Middle frontal gyrus (tissue), 1 donor: ENCODE data around the gene TEX54.
"Not testable (repeated sequence)": the region's sequence is repeated elsewhere in the genome, so short reads cannot be mapped to it uniquely, and the experiment has no call there.

Experiments used
- DNase-seq: peaks from one replicate; pipeline ENCODE4 v3.0.0-alpha.2; 2015; ENCODE audit warnings: low spot score; ENCODE audit errors: extremely low spot score

Gene TEX54

GRCh38 chr11:62855571-62856332 lies 23.1 kb upstream of the TEX54 start:
- peak; percentile 90 for DNase-seq

GRCh38 chr11:62854825-62855570 lies 22.4 kb upstream of the TEX54 start:
- DNase-seq, result no peak

GRCh38 chr11:62854013-62854824 lies 21.6 kb upstream of the TEX54 start:
- no peak for DNase-seq

- DNase-seq, result no peak
Observed at GRCh38 chr11:62853279-62853965, 20.8 kb upstream of the TEX54 start.

GRCh38 chr11:62852523-62853188 lies 20.0 kb upstream of the TEX54 start:
- DNase-seq, result no peak

GRCh38 chr11:62851807-62852522 lies 19.3 kb upstream of the TEX54 start:
- DNase-seq, result no peak

GRCh38 chr11:62850911-62851806 lies 18.5 kb upstream of the TEX54 start:
- DNase-seq, result no peak

- DNase-seq, result no peak
Observed at GRCh38 chr11:62847767-62848314, 15.2 kb upstream of the TEX54 start.

- no peak for DNase-seq
Observed at GRCh38 chr11:62846177-62846576, 13.5 kb upstream of the TEX54 start.

GRCh38 chr11:62844154-62844553 lies 11.5 kb upstream of the TEX54 start:
- DNase-seq, result no peak

GRCh38 chr11:62843466-62843865 lies 10.8 kb upstream of the TEX54 start:
- no peak for DNase-seq

GRCh38 chr11:62842891-62843290 lies 10.2 kb upstream of the TEX54 start:
- DNase-seq, result not testable (repeated sequence)

GRCh38 chr11:62842171-62842741 lies 9.6 kb upstream of the TEX54 start:
- DNase-seq, result no peak

- peak; percentile 86 for DNase-seq
Observed at GRCh38 chr11:62841361-62842170, 8.9 kb upstream of the TEX54 start.

GRCh38 chr11:62840721-62841360 lies 8.2 kb upstream of the TEX54 start:
- peak; percentile 27 for DNase-seq

GRCh38 chr11:62839050-62839945 lies 6.7 kb upstream of the TEX54 start, which contains the start of gene WDR74:
Gene WDR74, minus strand, starts transcription at chr11:62839590. Its CDS starts 20 bp downstream, at chr11:62839570.
- DNase-seq, result peak; percentile 97
